ENCODE results near the gene CA9.

Gene CA9

GRCh38 chr9:35651956-35652828 is 21.5 kb upstream of the CA9 start:
- ATAC-seq: no peak

DNA sequence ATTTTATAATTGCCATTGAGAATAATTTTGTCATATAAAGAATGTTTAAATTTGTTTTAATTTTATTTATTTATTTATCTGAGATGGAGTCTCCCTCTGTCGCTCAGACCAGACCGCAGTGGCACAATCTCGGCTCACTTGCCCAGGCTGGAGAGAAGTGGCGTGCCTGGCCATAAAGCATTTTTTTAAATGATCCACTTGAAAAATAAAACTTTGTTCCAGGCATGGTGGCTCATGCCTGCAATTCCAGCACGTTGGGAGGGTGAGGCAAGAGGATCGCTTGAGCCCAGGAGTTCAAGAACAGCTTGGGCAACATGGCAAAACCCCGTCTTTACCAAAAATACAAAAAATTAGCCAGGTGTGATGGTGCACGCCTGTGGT is 20.9 kb upstream of the CA9 start:
- ATAC-seq: no peak

GRCh38 chr9:35653611-35654010 is 20.1 kb upstream of the CA9 start:
- no peak for ATAC-seq

GRCh38 chr9:35656348-35656747 is 17.4 kb upstream of the CA9 start:
- no peak for ATAC-seq

GRCh38 chr9:35656831-35657545 is 16.7 kb upstream of the CA9 start:
- ATAC-seq: no peak

GRCh38 chr9:35657546-35658136 is 16.1 kb upstream of the CA9 start, which contains the start of gene RMRP:
RMRP (minus strand) TSS chr9:35658019.
- ATAC-seq: peak; percentile 95 to 96

- ATAC-seq: peak; percentile 52 to 55
Observed at GRCh38 chr9:35658137-35658967, 15.4 kb upstream of the CA9 start, which contains the start of gene CCDC107. CCDC107 (plus strand) TSS chr9:35658292; CDS start chr9:35658380, 88 bp downstream.

- no peak for ATAC-seq
Observed at GRCh38 chr9:35658968-35659220, 14.8 kb upstream of the CA9 start.

- ATAC-seq: no peak
Observed at GRCh38 chr9:35659340-35659739, 14.4 kb upstream of the CA9 start.

- no peak for ATAC-seq
Observed at GRCh38 chr9:35660966-35661415, 12.7 kb upstream of the CA9 start.

GRCh38 chr9:35661756-35662350 is 11.9 kb upstream of the CA9 start:
- ATAC-seq: no peak

DNA sequence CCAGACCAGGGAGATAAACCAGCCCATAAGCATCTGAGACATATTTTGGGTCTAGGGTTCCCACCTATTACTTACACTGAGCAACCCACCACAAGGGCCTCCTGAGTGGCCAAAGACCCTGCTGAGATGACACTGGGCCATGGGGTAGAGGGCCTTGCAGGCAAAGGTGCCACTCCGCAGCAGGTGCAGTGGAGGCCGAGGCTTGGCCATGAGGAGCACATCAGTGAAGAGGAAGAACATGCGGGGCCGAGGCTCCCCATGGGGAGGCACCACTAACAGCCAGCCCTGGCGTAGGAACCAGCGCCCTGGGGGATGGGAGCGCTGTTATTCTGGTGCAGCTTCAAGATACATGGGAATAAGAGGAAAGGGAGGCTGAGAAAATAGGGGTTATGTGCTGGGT is 11.3 kb upstream of the CA9 start:
- no peak for ATAC-seq

GRCh38 chr9:35664531-35665470 is 8.9 kb upstream of the CA9 start, which contains the start of gene ARHGEF39:
ARHGEF39 (minus strand) TSS chr9:35665195; CDS start chr9:35665169, 26 bp downstream.
- ATAC-seq: peak; percentile 86 to 89

DNA sequence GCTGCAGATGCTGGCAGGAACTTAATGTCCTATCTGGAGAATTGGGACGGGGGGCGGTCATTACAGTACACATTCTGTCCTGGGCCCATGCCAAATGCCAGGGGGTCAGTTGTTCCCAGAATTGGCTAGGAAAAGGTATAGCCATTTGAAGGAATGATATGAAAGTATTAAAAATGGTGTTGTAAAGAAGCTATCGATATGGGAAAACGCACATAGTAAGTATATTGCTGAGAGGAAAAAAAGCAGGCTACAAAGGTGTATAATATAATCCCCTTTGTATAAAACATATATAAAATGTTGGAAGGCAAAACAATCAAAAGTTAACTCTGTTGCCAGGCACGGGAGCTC is 8.3 kb upstream of the CA9 start:
- ATAC-seq: no peak

- no peak for ATAC-seq
Observed at GRCh38 chr9:35666045-35666444, 7.7 kb upstream of the CA9 start.

DNA sequence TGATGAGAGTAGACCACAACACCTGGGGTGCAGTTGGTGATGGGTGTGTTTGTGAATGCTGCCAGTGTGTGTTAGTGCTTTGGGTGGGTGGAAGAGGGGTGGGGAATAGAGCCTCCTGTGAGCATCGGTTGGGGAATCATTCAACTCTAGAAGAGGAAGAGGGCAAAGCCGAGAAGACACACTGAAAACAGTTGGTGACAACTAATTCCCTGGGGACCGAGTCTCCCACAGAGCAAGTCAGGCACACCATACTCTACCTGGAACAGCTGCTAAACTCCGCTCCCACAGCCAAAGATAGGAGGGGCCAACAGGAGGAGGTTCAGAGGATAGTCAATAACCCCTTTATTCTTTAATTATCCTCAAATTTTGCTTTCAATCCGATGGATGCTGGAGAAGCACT is 7.2 kb upstream of the CA9 start:
- no peak for ATAC-seq

GRCh38 chr9:35667939-35668338 is 5.8 kb upstream of the CA9 start:
- no peak for ATAC-seq

GRCh38 chr9:35669331-35670145 is 4.2 kb upstream of the CA9 start:
- ATAC-seq: no peak

DNA sequence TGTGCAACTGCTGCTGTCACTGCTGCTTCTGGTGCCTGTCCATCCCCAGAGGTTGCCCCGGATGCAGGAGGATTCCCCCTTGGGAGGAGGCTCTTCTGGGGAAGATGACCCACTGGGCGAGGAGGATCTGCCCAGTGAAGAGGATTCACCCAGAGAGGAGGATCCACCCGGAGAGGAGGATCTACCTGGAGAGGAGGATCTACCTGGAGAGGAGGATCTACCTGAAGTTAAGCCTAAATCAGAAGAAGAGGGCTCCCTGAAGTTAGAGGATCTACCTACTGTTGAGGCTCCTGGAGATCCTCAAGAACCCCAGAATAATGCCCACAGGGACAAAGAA is 265 bp downstream of the CA9 start:
- ATAC-seq: no peak

- ATAC-seq: peak in 1 of 2 donors; percentile 20
Observed at GRCh38 chr9:35675204-35675603, 1.5 kb downstream of the CA9 start.

All from activated CD4-positive, CD25-positive, alpha-beta regulatory T cell treated with anti-CD3 and anti-CD28 coated beads, Interleukin-2, amount 50 U/mL, for 24 hours (primary cell).